Loucy (cell line): ENCODE data around the gene LRCH1.

Experiments
- CTCF ChIP-seq: fragments of 200-600 bp; sonication (generic); conservative IDR thresholded peaks from 2 replicates; pipeline ENCODE4 v1.5.1; 2014; ENCODE audit warnings: mild to moderate bottlenecking, antibody characterized with exemption, low read length
- EZH2phosphoT487 ChIP-seq: fragments of 200-600 bp; IDR thresholded peaks from 2 replicates; pipeline ENCODE4 v1.6.1; 2018; ENCODE audit warnings: antibody characterized with exemption, mild to moderate bottlenecking, moderate library complexity, borderline replicate concordance

GRCh38 chr13:46529216-46529919 is 23.6 kb upstream of the LRCH1 start:
- TF ChIP-seq CTCF (no peak), EZH2phosphoT487 (no peak)
